NCI-H82 treated with DMSO at 0.1 percent for 48 hours (cell line): Measurements from ENCODE around the gene ABL1.
A peak's percentile ranks its signal among the peaks of the same experiment; 100 is the strongest.
"Not testable (repeated sequence)": the region's sequence is repeated elsewhere in the genome, so short reads cannot be mapped to it uniquely, and the experiment has no call there.

ENCODE experiments used
- DNase-seq: peaks from one replicate; lab custom pipeline; 2025; ENCODE audit not compliant: unreplicated experiment; lab: John Stamatoyannopoulos, UW

The ABL1 gene

GRCh38 chr9:130834371-130835336, at the start of gene ABL1:
ABL1 (plus strand) TSS chr9:130835254; CDS start chr9:130835447, 193 bp downstream.
- peak; percentile 31 for DNase-seq

- no peak for DNase-seq
Measured at GRCh38 chr9:130785940-130786508, 49.0 kb upstream of the ABL1 start.

GRCh38 chr9:130786526-130786925, 48.5 kb upstream of the ABL1 start:
- no peak for DNase-seq

GRCh38 chr9:130789747-130790672, 45.0 kb upstream of the ABL1 start:
- no peak for DNase-seq

- DNase-seq = no peak
Measured at GRCh38 chr9:130791303-130791894, 43.7 kb upstream of the ABL1 start.

GRCh38 chr9:130793589-130793988, 41.5 kb upstream of the ABL1 start:
- no peak for DNase-seq

- DNase-seq = not testable (repeated sequence)
Measured at GRCh38 chr9:130794021-130794420, 41.0 kb upstream of the ABL1 start.

- not testable (repeated sequence) for DNase-seq
Measured at GRCh38 chr9:130794423-130794822, 40.6 kb upstream of the ABL1 start.

- DNase-seq = no peak
Measured at GRCh38 chr9:130794923-130795495, 40.0 kb upstream of the ABL1 start.

- DNase-seq = not testable (repeated sequence)
Measured at GRCh38 chr9:130803116-130803515, 31.9 kb upstream of the ABL1 start.

GRCh38 chr9:130805510-130806326, 29.3 kb upstream of the ABL1 start:
- DNase-seq = no peak

GRCh38 chr9:130806327-130806716, 28.7 kb upstream of the ABL1 start:
- DNase-seq = peak; percentile 35

GRCh38 chr9:130810609-130811136, 24.4 kb upstream of the ABL1 start:
- no peak for DNase-seq

- DNase-seq = no peak
Measured at GRCh38 chr9:130815242-130815808, 19.7 kb upstream of the ABL1 start.

GRCh38 chr9:130817914-130818313, 17.1 kb upstream of the ABL1 start:
- no peak for DNase-seq

GRCh38 chr9:130820135-130820738, 14.8 kb upstream of the ABL1 start:
- no peak for DNase-seq

GRCh38 chr9:130823435-130823834, 11.6 kb upstream of the ABL1 start:
- no peak for DNase-seq

- DNase-seq = peak; percentile 49
Measured at GRCh38 chr9:130824079-130824478, 11.0 kb upstream of the ABL1 start.
